Prostate gland (tissue), 2 donors: ENCODE measurements around the gene SYNPO2. TPM values are rescaled to one million over a fixed set of nuclear protein-coding genes. Genes with fewer than 3 reads are reported as not detected.

ENCODE experiments used
- DNase-seq: peaks from one replicate; pipeline ENCODE4 v3.0.0-alpha.2; 2019; ENCODE audit warnings: low spot score
- H3K27ac ChIP-seq, 2 donors: fragments of 200-600 bp; sonication (generic); 2 replicates each; pipeline ENCODE4 v1.5.1; 2017 to 2019
- H3K27me3 ChIP-seq: fragments of 200-600 bp; sonication (generic); replicated peaks from 2 replicates; pipeline ENCODE4 v1.5.1; 2019; ENCODE audit not compliant: insufficient read depth
- H3K36me3 ChIP-seq, 2 donors: fragments of 200-600 bp; sonication (generic); 1 replicate in 1 of 2; 2 replicates in 1 of 2; pipeline versions ENCODE4 v1.5.1 to v1.8.1; 2017 to 2019
- H3K4me1 ChIP-seq: fragments of 200-600 bp; sonication (generic); replicated peaks from 2 replicates; pipeline ENCODE4 v1.5.1; 2019
- H3K4me3 ChIP-seq, 2 donors: fragments of 200-600 bp; sonication (generic); 2 replicates each; pipeline ENCODE4 v1.5.1; 2017 to 2019
- H3K9me3 ChIP-seq: fragments of 200-600 bp; sonication (generic); 2 replicates; pipeline ENCODE4 v1.5.1; 2017
- CTCF ChIP-seq, 4 experiments: fragments of 200-600 bp in 2 of 4; fragments of 450-650 bp in 2 of 4; sonication (generic) in 2 of 4; IDR thresholded peaks; 1 replicate in 3 of 4; 2 replicates in 1 of 4; pipeline ENCODE4 v1.5.1; 2016 to 2019; ENCODE audit warnings: antibody characterized with exemption in 4 of 4, mild to moderate bottlenecking in 2 of 4, moderate library complexity in 2 of 4
- POLR2A ChIP-seq: fragments of 450-650 bp; IDR thresholded peaks from one replicate; pipeline ENCODE4 v1.6.1; 2016; ENCODE audit warnings: antibody characterized with exemption, mild to moderate bottlenecking
- POLR2AphosphoS5 ChIP-seq: sonication (generic); formaldehyde crosslinking; IDR thresholded peaks from one replicate; pipeline ENCODE4 v1.6.1; 2017; ENCODE audit warnings: antibody characterized with exemption
- WGBS: methylation state at CpG from one replicate; pipeline ENCODE4 v1.1.5; 2018; 5-methylcytosine and 5-hydroxymethylcytosine counted together
- intact Hi-C: fragments of 100-400 bp; cut with DNase I; formaldehyde crosslinking; loops from one replicate; pipeline ENCODE4 v1.14.2; 2022
- total RNA-seq, 2 donors: library from RNA; depleted of rRNA; stranded (reverse); fragments of >200 nt; gene quantifications; one replicate each; pipeline ENCODE4 v1.1.0, GENCODE V29; 2016

SYNPO2 gene
- 100 to 1,000 TPM; 131 to 181 TPM for total RNA-seq

GRCh38 chr4:118888666-118889311 lies at the start of gene SYNPO2:
Gene SYNPO2 (plus strand): TSS chr4:118888854. CDS start chr4:118889037, 183 bp downstream.
- Histone ChIP-seq H3K36me3 (no peaks in the 10 kb centered on the region), H3K9me3 (no peaks in the 10 kb centered on the region), H3K27ac (peak within 1 kb of the TSS; percentile 41 to 78), H3K4me3 (peak within 1 kb of the TSS; percentile 26 to 37), H3K4me1 (no peaks in the 10 kb centered on the region), H3K27me3 (no peaks in the 10 kb centered on the region)
- TF ChIP-seq POLR2A: peak; percentile 76
- TF ChIP-seq POLR2AphosphoS5: peak; percentile 84
- peak in 1 of 4 experiments; percentile 1 for TF ChIP-seq CTCF (IDR thresholded peaks at IDR 0.05)
- intact Hi-C loops: loop anchor here (2.0 to 10.0 kb wide), 4 partner anchors 51 to 148 kb away; partner anchors contain the start of gene SEC24D
- under 1% methylated on average over 29 of the region's 29 CpGs for WGBS
- peak; percentile 79 for DNase-seq

- TF ChIP-seq CTCF (IDR thresholded peaks at IDR 0.05): no peak
- no peak for TF ChIP-seq POLR2AphosphoS5
- no peak for TF ChIP-seq POLR2A
- intact Hi-C loops: loop anchor here (5.0 kb wide), 2 partner anchors 48 to 128 kb away; partner anchors contain the start of gene SYNPO2
- WGBS: 75% methylated on average over 3 of the region's 3 CpGs
- no peak for DNase-seq
- Histone ChIP-seq H3K27me3 (no peaks in the 10 kb centered on the region), H3K9me3 (no peaks in the 10 kb centered on the region), H3K36me3 (no peaks in the 10 kb centered on the region), H3K4me3 (no peak overlapping the region), H3K4me1 (no peaks in the 10 kb centered on the region), H3K27ac (no peak overlapping the region)
These were observed 49.3 kb upstream of the SYNPO2 start for GRCh38 chr4:118839221-118839927.

DNA sequence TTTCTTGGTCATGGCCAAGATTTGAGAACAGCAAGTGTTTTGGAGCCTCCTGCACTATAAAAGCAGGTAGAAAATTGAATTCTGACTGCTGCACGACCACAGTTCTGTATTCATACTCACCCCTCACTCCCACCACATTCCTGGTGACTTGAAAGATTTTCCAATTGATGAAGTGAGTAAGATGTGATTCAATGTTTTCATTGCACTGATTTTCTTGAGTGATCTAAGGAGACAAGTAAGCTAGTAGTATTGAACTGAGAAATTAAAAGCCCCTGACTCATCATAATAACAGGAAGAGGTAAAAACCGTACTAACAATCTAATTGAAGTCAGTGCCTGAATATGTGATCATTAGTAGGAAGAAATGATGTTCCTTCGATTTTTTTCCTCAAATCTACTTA lies 46.6 kb upstream of the SYNPO2 start:
- TF ChIP-seq POLR2A (no peak), POLR2AphosphoS5 (no peak), CTCF (IDR thresholded peaks at IDR 0.05) (no peak)
- 64% methylated on average over 3 of the region's 3 CpGs for WGBS

DNA sequence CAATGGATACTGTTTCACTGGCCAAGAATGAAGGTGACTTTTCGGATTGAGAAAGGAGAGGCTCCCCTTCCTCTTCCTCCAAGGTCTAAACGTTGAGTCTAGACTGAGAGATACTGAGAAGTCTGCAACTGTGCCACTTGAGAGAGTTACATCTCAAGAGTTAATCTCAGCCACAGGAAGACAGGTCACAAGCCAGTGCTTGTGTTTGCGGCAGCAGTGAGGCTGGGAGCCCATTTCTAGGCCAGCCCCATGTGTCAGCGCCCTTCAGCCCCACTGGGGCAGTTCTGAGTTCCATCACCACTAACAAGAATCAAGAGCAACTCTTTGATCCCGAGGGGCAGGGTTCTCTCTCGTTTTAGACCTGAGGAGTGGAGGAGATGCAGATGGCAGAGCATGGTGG lies 45.4 kb upstream of the SYNPO2 start:
- TF ChIP-seq POLR2A (no peak), POLR2AphosphoS5 (no peak), CTCF (IDR thresholded peaks at IDR 0.05) (no peak)
- Histone ChIP-seq H3K36me3 (no peaks in the 10 kb centered on the region), H3K4me1 (no peaks in the 10 kb centered on the region), H3K4me3 (no peak overlapping the region), H3K27me3 (no peaks in the 10 kb centered on the region), H3K27ac (no peak overlapping the region), H3K9me3 (no peaks in the 10 kb centered on the region)
- DNase-seq: no peak
- 84% methylated on average over 6 of the region's 6 CpGs for WGBS
- intact Hi-C loops: no loop called here

More for the DNA sequence above, 46.6 kb upstream of the SYNPO2 start:
- no peak for DNase-seq
- Histone ChIP-seq H3K4me3 (no peak overlapping the region), H3K27me3 (no peaks in the 10 kb centered on the region), H3K27ac (no peak overlapping the region), H3K4me1 (no peaks in the 10 kb centered on the region), H3K9me3 (no peaks in the 10 kb centered on the region), H3K36me3 (no peaks in the 10 kb centered on the region)
- intact Hi-C loops: no loop called here
